IMR-90 (cell line): ENCODE measurements around the gene MAML2.

Experiments used
- POLR2A ChIP-seq: IDR thresholded peaks from 2 replicates; pipeline ENCODE4 v1.6.1; 2012; ENCODE audit warnings: mild to moderate bottlenecking, low read depth, low read length
- TF ChIP-seq, protein P1 (sequence below): conservative IDR thresholded peaks from 2 replicates; pipeline ENCODE4 v1.5.1; 2012; ENCODE audit warnings: mild to moderate bottlenecking, low read depth, low read length, improper control_type of control experiment

DNA sequence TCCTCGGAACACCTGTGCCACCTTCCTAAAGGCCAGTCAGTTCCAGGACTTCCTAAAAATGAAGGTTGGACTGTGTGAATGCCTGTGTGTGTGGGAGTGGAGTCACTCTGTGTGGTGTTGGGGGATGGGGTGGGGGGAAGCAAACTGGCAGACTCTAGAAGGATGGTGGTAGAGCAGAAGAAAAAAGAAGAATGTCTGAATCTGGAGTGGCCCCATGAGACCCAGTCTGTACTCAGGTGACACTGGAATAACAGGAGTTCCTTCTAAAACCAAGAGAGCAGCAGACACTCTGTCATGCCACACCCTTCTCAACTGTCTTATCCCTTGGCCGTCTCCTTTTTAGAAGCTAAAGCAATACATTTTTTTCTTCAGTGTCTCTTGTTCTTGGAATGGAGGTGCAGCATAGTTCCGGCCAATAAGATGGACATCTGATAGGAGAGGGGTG lies 82.9 kb downstream of the MAML2 start:
- TF ChIP-seq, protein P1, sequence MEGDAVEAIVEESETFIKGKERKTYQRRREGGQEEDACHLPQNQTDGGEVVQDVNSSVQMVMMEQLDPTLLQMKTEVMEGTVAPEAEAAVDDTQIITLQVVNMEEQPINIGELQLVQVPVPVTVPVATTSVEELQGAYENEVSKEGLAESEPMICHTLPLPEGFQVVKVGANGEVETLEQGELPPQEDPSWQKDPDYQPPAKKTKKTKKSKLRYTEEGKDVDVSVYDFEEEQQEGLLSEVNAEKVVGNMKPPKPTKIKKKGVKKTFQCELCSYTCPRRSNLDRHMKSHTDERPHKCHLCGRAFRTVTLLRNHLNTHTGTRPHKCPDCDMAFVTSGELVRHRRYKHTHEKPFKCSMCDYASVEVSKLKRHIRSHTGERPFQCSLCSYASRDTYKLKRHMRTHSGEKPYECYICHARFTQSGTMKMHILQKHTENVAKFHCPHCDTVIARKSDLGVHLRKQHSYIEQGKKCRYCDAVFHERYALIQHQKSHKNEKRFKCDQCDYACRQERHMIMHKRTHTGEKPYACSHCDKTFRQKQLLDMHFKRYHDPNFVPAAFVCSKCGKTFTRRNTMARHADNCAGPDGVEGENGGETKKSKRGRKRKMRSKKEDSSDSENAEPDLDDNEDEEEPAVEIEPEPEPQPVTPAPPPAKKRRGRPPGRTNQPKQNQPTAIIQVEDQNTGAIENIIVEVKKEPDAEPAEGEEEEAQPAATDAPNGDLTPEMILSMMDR, result no peak
- TF ChIP-seq POLR2A, result no peak
